ENCODE results near the gene BICRA. TPM values are rescaled to one million over a fixed set of nuclear protein-coding genes. Genes with fewer than 3 reads are reported as not detected.

The BICRA gene
- total and polyA plus RNA-seq, 2 experiments from 2014 or later, result 3.4 to 5.4 TPM

- no peaks in the 10 kb centered on the region for H3K9me3 ChIP-seq (ENCODE audit: low read depth)
- no peaks in the 10 kb centered on the region for H3K4me1 ChIP-seq (ENCODE audit: insufficient read depth)
- 53% methylated on average over 20 of the region's 21 CpGs for WGBS (ENCODE audit: low lambda C conversion rate, missing lambda C conversion rate)
- H3K36me3 ChIP-seq (replicated peaks; ENCODE audit: insufficient read depth, low read depth), result no peaks in the 10 kb centered on the region
- H3K27ac ChIP-seq, result peak overlapping the region; percentile 25
- no peaks in the 10 kb centered on the region for H3K79me2 ChIP-seq
- TF ChIP-seq EZH2 (IDR thresholded peaks at IDR 0.05; ENCODE audit: borderline replicate concordance) (no peak), CTCF (IDR thresholded peaks at IDR 0.05; ENCODE audit: poor library complexity) (peak; percentile 92), EZH2phosphoT487 (IDR thresholded peaks at IDR 0.05; ENCODE audit: low read depth, severe bottlenecking, unreplicated experiment) (no peak)
- no peaks in the 10 kb centered on the region for H3K27me3 ChIP-seq
- peak; percentile 90 for DNase-seq (ENCODE audit: low spot score)
- H3K4me2 ChIP-seq, result no peak overlapping the region
- no peak overlapping the region for H3K4me3 ChIP-seq
- H2AFZ ChIP-seq, result no peak overlapping the region
- no peaks in the 10 kb centered on the region for H3K9me2 ChIP-seq (replicated peaks; ENCODE audit: insufficient read depth)
- H4K20me1 ChIP-seq (ENCODE audit: insufficient read depth, poor library complexity, severe bottlenecking), result no peaks in the 10 kb centered on the region
These were observed 89.1 kb downstream of the BICRA start for GRCh38 chr19:47697863-47698609.

- no peaks in the 10 kb centered on the region for H3K36me3 ChIP-seq (replicated peaks; ENCODE audit: insufficient read depth, low read depth)
- H3K27me3 ChIP-seq, result no peaks in the 10 kb centered on the region
- H3K9me3 ChIP-seq (ENCODE audit: low read depth), result no peaks in the 10 kb centered on the region
- no peaks in the 10 kb centered on the region for H3K4me1 ChIP-seq (ENCODE audit: insufficient read depth)
- H2AFZ ChIP-seq, result no peak overlapping the region
- no peaks in the 10 kb centered on the region for H3K9me2 ChIP-seq (replicated peaks; ENCODE audit: insufficient read depth)
- 97% methylated on average over 18 of the region's 46 CpGs for WGBS (ENCODE audit: low lambda C conversion rate, missing lambda C conversion rate)
- H3K79me2 ChIP-seq, result no peaks in the 10 kb centered on the region
- no peaks in the 10 kb centered on the region for H4K20me1 ChIP-seq (ENCODE audit: insufficient read depth, poor library complexity, severe bottlenecking)
- no peak overlapping the region for H3K27ac ChIP-seq
- TF ChIP-seq EZH2 (IDR thresholded peaks at IDR 0.05; ENCODE audit: borderline replicate concordance), result no peak
- no peak for TF ChIP-seq CTCF (IDR thresholded peaks at IDR 0.05; ENCODE audit: poor library complexity)
- TF ChIP-seq EZH2phosphoT487 (IDR thresholded peaks at IDR 0.05; ENCODE audit: low read depth, severe bottlenecking, unreplicated experiment), result no peak
- no peak overlapping the region for H3K4me2 ChIP-seq
- DNase-seq (ENCODE audit: low spot score), result no peak
- no peak overlapping the region for H3K4me3 ChIP-seq
These were observed 89.9 kb downstream of the BICRA start for GRCh38 chr19:47698631-47699359.

GRCh38 chr19:47699360-47699917, 90.5 kb downstream of the BICRA start:
- peak; percentile 69 for DNase-seq (ENCODE audit: low spot score)
- 76% methylated on average over 8 of the region's 9 CpGs for WGBS (ENCODE audit: low lambda C conversion rate, missing lambda C conversion rate)
- Histone ChIP-seq H3K79me2 (no peaks in the 10 kb centered on the region), H3K36me3 (replicated peaks; ENCODE audit: insufficient read depth, low read depth) (no peaks in the 10 kb centered on the region), H3K9me2 (replicated peaks; ENCODE audit: insufficient read depth) (no peaks in the 10 kb centered on the region), H3K4me3 (no peak overlapping the region), H3K4me2 (no peak overlapping the region), H3K27ac (no peak overlapping the region), H4K20me1 (ENCODE audit: insufficient read depth, poor library complexity, severe bottlenecking) (no peaks in the 10 kb centered on the region), H2AFZ (no peak overlapping the region), H3K27me3 (no peaks in the 10 kb centered on the region), H3K9me3 (ENCODE audit: low read depth) (no peaks in the 10 kb centered on the region), H3K4me1 (ENCODE audit: insufficient read depth) (no peaks in the 10 kb centered on the region)
- TF ChIP-seq CTCF (IDR thresholded peaks at IDR 0.05; ENCODE audit: poor library complexity) (peak; percentile 56), EZH2 (IDR thresholded peaks at IDR 0.05; ENCODE audit: borderline replicate concordance) (no peak), EZH2phosphoT487 (IDR thresholded peaks at IDR 0.05; ENCODE audit: low read depth, severe bottlenecking, unreplicated experiment) (no peak)

Data from hepatocyte (in vitro differentiated cells).